Common myeloid progenitor, CD34-positive (primary cell): ENCODE measurements around the gene TOGARAM1. TPM values are rescaled to one million over a fixed set of nuclear protein-coding genes. Genes with fewer than 3 reads are reported as not detected.
A peak's percentile ranks its signal among the peaks of the same experiment; 100 is the strongest.

ENCODE experiments used
- CTCF ChIA-PET: fragments of 350-600 bp; sonication (Branson Sonifier 250); formaldehyde crosslinking; loops from one replicate; lab custom pipeline; 2021; ENCODE audit warnings: antibody characterized with exemption; lab: Charles Lee
- POLR2A ChIA-PET: fragments of 350-600 bp; sonication (Branson Sonifier 250); formaldehyde crosslinking; loops from one replicate; lab custom pipeline; 2021; ENCODE audit warnings: antibody characterized with exemption; lab: Charles Lee
- DNase-seq, 3 donors: peaks; one replicate each; pipeline versions ENCODE4 v3.0.0 to v3.0.0-alpha.2; 2013
- H3K27ac ChIP-seq, 2 experiments: 1 replicate in 1 of 2; 2 replicates in 1 of 2; pipeline ENCODE4 v1.7.0; 2013; ENCODE audit warnings: inconsistent platforms in 2 of 2, low read length in 2 of 2, mild to moderate bottlenecking in 2 of 2, low read depth in 1 of 2, moderate library complexity in 1 of 2; ENCODE audit not compliant: severe bottlenecking in 2 of 2, insufficient read depth in 1 of 2, poor library complexity in 1 of 2
- H3K27me3 ChIP-seq, 5 experiments: replicated peaks in 2 of 5; 1 replicate in 3 of 5; 2 replicates in 2 of 5; pipeline versions ENCODE4 v1.6.1 to v1.7.0; 2013; ENCODE audit warnings: low read length in 4 of 5, mild to moderate bottlenecking in 2 of 5, moderate library complexity in 2 of 5, inconsistent platforms in 1 of 5; ENCODE audit not compliant: insufficient read depth in 5 of 5, control insufficient read depth in 4 of 5
- H3K36me3 ChIP-seq, 4 experiments: 1 replicate in 2 of 4; 2 replicates in 2 of 4; pipeline versions ENCODE4 v1.6.1 to v1.7.0; 2013; ENCODE audit warnings: low read length in 3 of 4, control low read depth in 1 of 4, mild to moderate bottlenecking in 1 of 4; ENCODE audit not compliant: control insufficient read depth in 4 of 4, insufficient read depth in 4 of 4
- H3K4me1 ChIP-seq, 4 experiments: 1 replicate in 3 of 4; 2 replicates in 1 of 4; pipeline versions ENCODE4 v1.6.1 to v1.7.1; 2013; ENCODE audit warnings: low read length in 3 of 4, mild to moderate bottlenecking in 3 of 4, control low read depth in 1 of 4, inconsistent platforms in 1 of 4, moderate library complexity in 1 of 4; ENCODE audit not compliant: control insufficient read depth in 4 of 4, insufficient read depth in 4 of 4; ENCODE audit errors: control extremely low read depth in 1 of 4
- H3K4me3 ChIP-seq, 7 experiments: 1 replicate in 4 of 7; 2 replicates in 3 of 7; pipeline versions ENCODE4 v1.5.1 to v1.7.0; 2013; ENCODE audit warnings: mild to moderate bottlenecking in 7 of 7, low read length in 6 of 7, moderate library complexity in 6 of 7, inconsistent platforms in 2 of 7, low read depth in 2 of 7, control low read depth in 1 of 7; ENCODE audit not compliant: insufficient read depth in 4 of 7, control insufficient read depth in 1 of 7; ENCODE audit errors: extremely low read depth in 1 of 7
- H3K9me3 ChIP-seq, 5 experiments: 1 replicate in 4 of 5; 2 replicates in 1 of 5; pipeline versions ENCODE4 v1.6.1 to v1.7.1; 2013; ENCODE audit warnings: low read length in 4 of 5, mild to moderate bottlenecking in 2 of 5, inconsistent platforms in 1 of 5, low read depth in 1 of 5, moderate library complexity in 1 of 5; ENCODE audit not compliant: control insufficient read depth in 4 of 5, insufficient read depth in 2 of 5; ENCODE audit errors: control extremely low read depth in 1 of 5
- WGBS: methylation state at CpG from one replicate; pipeline ENCODE4 v1.1.5; 2013; ENCODE audit not compliant: insufficient coverage; 5-methylcytosine and 5-hydroxymethylcytosine counted together
- polyA plus RNA-seq: library from polyadenylated mRNA; unstranded; fragments of 120-200 nt; gene quantifications from one replicate; pipeline ENCODE4 v1.2.1, GENCODE V29; 2013

Gene TOGARAM1, protein sequence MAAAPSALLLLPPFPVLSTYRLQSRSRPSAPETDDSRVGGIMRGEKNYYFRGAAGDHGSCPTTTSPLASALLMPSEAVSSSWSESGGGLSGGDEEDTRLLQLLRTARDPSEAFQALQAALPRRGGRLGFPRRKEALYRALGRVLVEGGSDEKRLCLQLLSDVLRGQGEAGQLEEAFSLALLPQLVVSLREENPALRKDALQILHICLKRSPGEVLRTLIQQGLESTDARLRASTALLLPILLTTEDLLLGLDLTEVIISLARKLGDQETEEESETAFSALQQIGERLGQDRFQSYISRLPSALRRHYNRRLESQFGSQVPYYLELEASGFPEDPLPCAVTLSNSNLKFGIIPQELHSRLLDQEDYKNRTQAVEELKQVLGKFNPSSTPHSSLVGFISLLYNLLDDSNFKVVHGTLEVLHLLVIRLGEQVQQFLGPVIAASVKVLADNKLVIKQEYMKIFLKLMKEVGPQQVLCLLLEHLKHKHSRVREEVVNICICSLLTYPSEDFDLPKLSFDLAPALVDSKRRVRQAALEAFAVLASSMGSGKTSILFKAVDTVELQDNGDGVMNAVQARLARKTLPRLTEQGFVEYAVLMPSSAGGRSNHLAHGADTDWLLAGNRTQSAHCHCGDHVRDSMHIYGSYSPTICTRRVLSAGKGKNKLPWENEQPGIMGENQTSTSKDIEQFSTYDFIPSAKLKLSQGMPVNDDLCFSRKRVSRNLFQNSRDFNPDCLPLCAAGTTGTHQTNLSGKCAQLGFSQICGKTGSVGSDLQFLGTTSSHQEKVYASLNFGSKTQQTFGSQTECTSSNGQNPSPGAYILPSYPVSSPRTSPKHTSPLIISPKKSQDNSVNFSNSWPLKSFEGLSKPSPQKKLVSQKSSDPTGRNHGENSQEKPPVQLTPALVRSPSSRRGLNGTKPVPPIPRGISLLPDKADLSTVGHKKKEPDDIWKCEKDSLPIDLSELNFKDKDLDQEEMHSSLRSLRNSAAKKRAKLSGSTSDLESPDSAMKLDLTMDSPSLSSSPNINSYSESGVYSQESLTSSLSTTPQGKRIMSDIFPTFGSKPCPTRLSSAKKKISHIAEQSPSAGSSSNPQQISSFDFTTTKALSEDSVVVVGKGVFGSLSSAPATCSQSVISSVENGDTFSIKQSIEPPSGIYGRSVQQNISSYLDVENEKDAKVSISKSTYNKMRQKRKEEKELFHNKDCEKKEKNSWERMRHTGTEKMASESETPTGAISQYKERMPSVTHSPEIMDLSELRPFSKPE (N-terminal part only)
- polyA plus RNA-seq = 12.0 TPM

DNA sequence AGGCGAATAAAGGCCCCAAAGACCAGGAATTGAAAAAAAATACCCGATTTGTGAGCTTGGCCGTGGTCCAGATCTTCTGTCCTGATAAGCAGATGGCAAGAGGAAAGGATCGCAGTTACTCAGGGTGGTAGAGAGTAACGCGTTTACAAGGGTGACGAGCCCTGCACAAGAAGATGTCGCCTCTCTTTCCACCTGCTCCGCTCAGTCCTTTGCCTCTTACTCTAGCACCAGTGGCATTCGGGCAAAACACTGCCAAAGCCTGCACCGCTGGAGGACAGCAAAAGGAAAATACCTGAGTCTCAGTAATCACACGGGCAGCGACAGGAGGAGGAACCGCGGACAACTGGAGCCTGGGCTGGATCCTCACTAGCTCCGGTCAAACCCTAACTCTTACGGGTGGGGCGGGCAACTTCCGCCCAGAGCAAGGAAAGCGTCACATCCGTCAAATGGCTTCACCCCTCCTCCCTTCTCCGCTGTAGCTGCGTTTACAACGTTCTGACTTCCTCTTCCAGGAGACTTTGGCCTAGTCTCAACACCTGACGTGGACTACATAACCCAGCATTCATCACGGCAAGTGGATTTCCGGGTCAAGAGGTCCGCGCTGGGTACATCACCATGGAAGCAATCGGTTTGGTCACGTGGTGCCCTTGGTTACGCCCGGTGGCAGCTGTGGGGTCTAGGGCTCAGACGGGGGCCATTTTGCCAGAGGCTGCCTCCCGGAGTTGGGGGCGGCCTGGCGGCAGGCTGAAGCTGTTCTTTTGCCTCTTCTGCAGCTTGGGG, at the start of gene TOGARAM1, which contains the start of gene KLHL28:
Gene TOGARAM1 (plus strand): TSS at position 637 of the 780 bp plus-strand sequence. CDS start 232 bp downstream, outside the sequence.
Gene KLHL28 (minus strand): TSS at position 394 of the 780 bp plus-strand sequence. CDS start 16,019 bp downstream, outside the sequence.
- Histone ChIP-seq H3K36me3 (no peaks in the 10 kb centered on the region), H3K4me3 (peak within 1 kb of the TSS; percentile 93 to 100 (median 98)), H3K9me3 (peaks cover 0 to 7% (median 0%) of the 10 kb centered on the region in 5 experiments), H3K27ac (peak within 1 kb of the TSS; percentile 92 to 96), H3K4me1 (peaks cover 24 to 54% (median 42%) of the 10 kb centered on the region in 4 experiments), H3K27me3 (no peaks in the 10 kb centered on the region)
- POLR2A ChIA-PET = interaction anchor here (0.7 to 1.1 kb wide), 2 partner anchors 53 to 173 kb away, joined by 3 read pairs; partner anchors contain the start of gene FKBP3
- WGBS = under 1% methylated on average over 37 of the region's 37 CpGs
- CTCF ChIA-PET = interaction anchor here (1.3 to 3.9 kb wide), 5 partner anchors 12 to 174 kb away, joined by 4 to 18 read pairs (median 5); partner anchors contain the start of gene FANCM
- peak; percentile 100 for DNase-seq

DNA sequence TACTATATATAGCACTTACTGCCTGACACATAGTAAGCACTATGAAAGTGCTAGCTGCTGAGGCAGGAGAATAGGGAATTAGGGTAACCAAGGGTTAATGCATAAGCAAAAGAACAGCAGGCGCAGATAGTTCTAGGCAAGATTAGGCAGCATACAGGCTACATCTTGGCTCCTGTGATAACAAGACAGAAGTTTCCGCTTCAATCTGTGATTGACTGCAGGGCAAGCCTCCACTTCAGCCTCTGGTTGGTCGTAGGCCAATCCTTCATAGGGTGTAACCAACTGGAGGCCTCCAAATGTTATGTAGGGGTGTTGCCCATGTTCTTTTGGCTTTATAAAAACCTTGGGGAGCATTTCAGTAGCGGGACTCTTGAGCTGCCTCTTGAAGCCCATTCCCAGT, 47.1 kb upstream of the TOGARAM1 start:
- ChIA-PET CTCF (interaction anchor here (1.2 to 4.7 kb wide), 5 partner anchors 21 to 354 kb away, joined by 3 to 21 read pairs (median 18); partner anchors contain the start of genes KLHL28 and TOGARAM1), POLR2A (no interaction called here)
- H3K27me3 ChIP-seq = peaks cover 2 to 36% (median 14%) of the 10 kb centered on the region in 5 experiments
- no peaks in the 10 kb centered on the region for H3K36me3 ChIP-seq
- H3K27ac ChIP-seq = no peak overlapping the region
- peak; percentile 11 to 69 (median 38) for DNase-seq
- peaks cover 0 to 7% (median 5%) of the 10 kb centered on the region in 4 experiments for H3K4me1 ChIP-seq
- 82% methylated on average over 4 of the region's 4 CpGs for WGBS
- no peak overlapping the region for H3K4me3 ChIP-seq
- H3K9me3 ChIP-seq = peaks cover 0 to 9% (median 7%) of the 10 kb centered on the region in 5 experiments

DNA sequence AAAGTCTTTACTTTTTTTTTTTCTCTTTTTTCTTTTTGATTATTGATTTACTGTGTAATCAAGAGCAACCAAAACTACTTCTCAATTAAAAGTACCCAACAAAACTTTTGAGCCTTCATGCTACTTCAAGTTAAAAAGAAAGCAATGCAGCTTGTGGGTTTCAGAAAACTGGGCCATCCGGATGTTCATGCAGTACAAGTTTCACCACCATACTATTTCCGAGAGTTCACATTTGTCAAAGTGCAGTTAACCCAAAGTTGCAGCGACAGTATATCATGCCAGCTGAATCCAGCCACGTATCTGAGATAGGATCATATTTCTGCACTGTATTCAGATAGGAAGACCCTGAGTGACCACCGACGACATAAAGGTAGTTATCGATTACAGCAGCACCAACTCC, 33.2 kb upstream of the TOGARAM1 start:
- ChIA-PET CTCF (no interaction called here), POLR2A (no interaction called here)
- H3K4me3 ChIP-seq = no peak overlapping the region
- DNase-seq = no peak
- H3K27ac ChIP-seq = no peak overlapping the region
- 100% methylated on average over 4 of the region's 7 CpGs for WGBS
- peaks cover 2 to 10% (median 5%) of the 10 kb centered on the region in 4 experiments for H3K36me3 ChIP-seq
- H3K9me3 ChIP-seq = no peaks in the 10 kb centered on the region
- H3K27me3 ChIP-seq = no peaks in the 10 kb centered on the region
- H3K4me1 ChIP-seq = no peaks in the 10 kb centered on the region

DNA sequence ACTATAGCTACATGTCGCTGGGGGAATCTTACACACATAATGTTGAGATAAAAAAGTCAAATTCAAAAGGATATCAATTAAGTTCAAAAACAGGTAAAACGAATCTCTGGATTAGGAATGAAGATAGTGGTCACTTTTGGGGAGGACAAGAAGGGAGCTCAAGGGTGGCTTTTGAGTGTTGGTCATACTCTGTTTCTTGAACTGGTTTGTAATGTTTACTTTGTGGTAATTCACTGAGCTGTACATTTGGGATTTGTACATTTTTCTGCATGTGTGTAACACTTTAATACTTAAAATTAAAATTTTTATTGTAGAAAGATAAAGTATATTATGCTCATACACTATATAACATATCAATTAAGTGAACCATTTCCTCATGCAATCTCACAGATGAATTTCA, 26.8 kb upstream of the TOGARAM1 start:
- POLR2A ChIA-PET = no interaction called here
- Histone ChIP-seq H3K27ac (no peak overlapping the region), H3K36me3 (peaks cover 14 to 32% (median 25%) of the 10 kb centered on the region in 4 experiments), H3K4me3 (no peak overlapping the region), H3K9me3 (peaks cover 0 to 17% (median 3%) of the 10 kb centered on the region in 5 experiments), H3K4me1 (no peaks in the 10 kb centered on the region), H3K27me3 (no peaks in the 10 kb centered on the region)
- 100% methylated on average over 1 of the region's 2 CpGs for WGBS
- DNase-seq = no peak
- CTCF ChIA-PET = interaction anchor here (2.4 kb wide), 1 partner anchor 22 kb away, joined by 8 read pairs; no protein-coding TSS in a partner anchor

DNA sequence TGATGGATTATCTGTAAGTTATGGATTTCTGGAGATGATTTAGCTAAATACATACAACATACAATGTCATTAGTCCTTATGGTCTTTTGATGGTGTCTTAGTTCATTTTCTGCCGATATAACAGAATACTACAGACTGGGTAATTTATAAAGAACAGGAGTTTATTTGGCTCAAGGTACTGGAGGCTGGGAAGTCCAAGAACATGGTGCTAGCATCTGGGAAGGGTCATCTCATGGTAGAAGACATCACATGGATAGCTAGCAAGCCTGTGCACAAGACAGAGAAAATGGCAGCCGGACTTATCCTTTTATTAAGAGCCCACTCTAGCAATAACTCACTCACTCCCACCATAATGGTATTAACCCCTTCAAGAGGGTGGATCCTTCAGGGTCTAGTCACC, 24.4 kb upstream of the TOGARAM1 start:
- ChIA-PET CTCF (no interaction called here), POLR2A (no interaction called here)
- WGBS = 89% methylated on average over 1 of the region's 2 CpGs
- H3K4me3 ChIP-seq = no peak overlapping the region
- no peaks in the 10 kb centered on the region for H3K4me1 ChIP-seq
- H3K27me3 ChIP-seq = no peaks in the 10 kb centered on the region
- peaks cover 16 to 53% (median 31%) of the 10 kb centered on the region in 4 experiments for H3K36me3 ChIP-seq
- no peak overlapping the region for H3K27ac ChIP-seq
- DNase-seq = no peak
- peaks cover 0 to 17% (median 3%) of the 10 kb centered on the region in 5 experiments for H3K9me3 ChIP-seq

DNA sequence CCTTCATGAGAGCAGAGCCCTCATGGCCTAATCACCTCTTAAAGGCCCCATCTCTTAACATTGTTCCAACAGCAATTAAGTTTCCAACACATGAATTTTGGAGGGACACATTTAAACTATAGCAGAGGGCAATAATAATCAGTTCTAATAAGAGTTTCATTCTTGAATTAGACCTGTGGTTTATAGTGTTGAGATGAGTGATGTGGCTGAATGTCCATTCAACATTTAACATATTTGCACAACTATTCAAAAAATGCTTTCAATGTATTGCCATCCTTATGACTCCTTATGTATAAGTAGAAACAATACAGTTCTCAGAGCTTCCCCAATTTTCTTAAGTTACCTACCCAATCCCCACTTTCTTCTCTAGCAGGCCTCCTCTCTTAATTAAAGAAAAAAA, 21.8 kb upstream of the TOGARAM1 start:
- no peak for DNase-seq
- H3K27me3 ChIP-seq = no peaks in the 10 kb centered on the region
- H3K4me3 ChIP-seq = no peak overlapping the region
- H3K4me1 ChIP-seq = no peaks in the 10 kb centered on the region
- peaks cover 0 to 17% (median 3%) of the 10 kb centered on the region in 5 experiments for H3K9me3 ChIP-seq
- H3K27ac ChIP-seq = no peak overlapping the region
- CTCF ChIA-PET = no interaction called here
- H3K36me3 ChIP-seq = peaks cover 17 to 67% (median 35%) of the 10 kb centered on the region in 4 experiments
- POLR2A ChIA-PET = no interaction called here
